Activated CD4-positive, alpha-beta memory T cell treated with anti-CD3 and anti-CD28 coated beads for 36 hours (primary cell): ENCODE measurements around the gene NTN3. TPM values are rescaled to one million over a fixed set of nuclear protein-coding genes. Genes with fewer than 3 reads are reported as not detected.

Experiments used
- CTCF ChIA-PET: fragments of 350-600 bp; sonication (Branson Sonifier 250); formaldehyde crosslinking; loops from one replicate; lab custom pipeline; 2021; ENCODE audit warnings: antibody characterized with exemption, inconsistent platforms; lab: Charles Lee
- POLR2A ChIA-PET: fragments of 350-600 bp; sonication (Branson Sonifier 250); formaldehyde crosslinking; loops from one replicate; lab custom pipeline; 2021; ENCODE audit warnings: antibody characterized with exemption; lab: Charles Lee
- DNase-seq: peaks from one replicate; pipeline ENCODE4 v3.0.0-alpha.2; 2020
- H3K27ac Mint-ChIP-seq: one replicate; pipeline ENCODE4 v1.8.0; 2021; ENCODE audit warnings: mixed read lengths
- H3K27me3 Mint-ChIP-seq: one replicate; pipeline ENCODE4 v1.8.0; 2021; ENCODE audit warnings: mixed read lengths
- H3K36me3 Mint-ChIP-seq: one replicate; pipeline ENCODE4 v1.8.0; 2021; ENCODE audit warnings: mixed read lengths
- H3K4me1 Mint-ChIP-seq: one replicate; pipeline ENCODE4 v1.8.0; 2021; ENCODE audit warnings: low read depth, mixed read lengths
- H3K4me3 Mint-ChIP-seq: one replicate; pipeline ENCODE4 v1.8.0; 2021; ENCODE audit warnings: mild to moderate bottlenecking, mixed read lengths
- H3K9me3 Mint-ChIP-seq: one replicate; pipeline ENCODE4 v1.8.0; 2021; ENCODE audit warnings: mixed read lengths
- intact Hi-C: fragments of 100-400 bp; cut with micrococcal nuclease; formaldehyde crosslinking; loops from one replicate; pipeline ENCODE4 v1.15.1; 2023
- total RNA-seq, 2 experiments: library from RNA; stranded (reverse); gene quantifications; one replicate each; pipeline ENCODE4 v1.2.3, GENCODE V29; 2021

The NTN3 gene
- total RNA-seq, 2 experiments from 2014 or later: not detected

DNA sequence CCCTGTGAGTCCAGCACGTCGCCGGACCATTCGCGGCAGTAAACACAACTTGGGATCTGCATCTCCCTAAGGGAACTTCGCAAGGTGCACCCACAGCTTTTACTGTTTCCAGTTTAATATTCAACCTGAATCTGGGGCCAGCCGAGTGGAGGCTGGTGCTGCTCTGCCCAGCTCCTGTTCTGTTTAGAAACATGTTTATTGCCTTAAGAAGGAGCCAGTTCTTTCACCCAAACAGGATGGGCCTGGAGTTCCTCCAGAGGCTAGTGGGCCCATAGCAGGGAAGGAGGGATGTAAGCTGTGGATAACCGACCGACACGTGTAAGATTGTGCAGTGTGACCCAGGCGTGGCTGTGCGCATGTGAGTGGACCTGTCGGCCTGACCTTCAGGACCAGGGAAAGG is 21.2 kb downstream of the NTN3 start:
- Mint-ChIP-seq H3K36me3 (no peaks in the 10 kb centered on the region), H3K9me3 (no peaks in the 10 kb centered on the region), H3K27ac (no peak overlapping the region), H3K4me1 (peaks cover 4% of the 10 kb centered on the region), H3K4me3 (no peak overlapping the region), H3K27me3 (no peaks in the 10 kb centered on the region)
- POLR2A ChIA-PET: no interaction called here
- CTCF ChIA-PET: interaction anchor here (1.5 kb wide), 1 partner anchor 9 kb away, joined by 6 read pairs; no protein-coding TSS in a partner anchor
- DNase-seq: no peak
- intact Hi-C loops: no loop called here

GRCh38 chr16:2493605-2494004 is 22.5 kb downstream of the NTN3 start:
- Mint-ChIP-seq H3K4me1 (no peaks in the 10 kb centered on the region), H3K36me3 (no peaks in the 10 kb centered on the region), H3K27me3 (no peaks in the 10 kb centered on the region), H3K27ac (no peak overlapping the region), H3K9me3 (no peaks in the 10 kb centered on the region), H3K4me3 (no peak overlapping the region)
- CTCF ChIA-PET: interaction anchor here (1.6 kb wide), 1 partner anchor 353 kb away, joined by 3 read pairs; no protein-coding TSS in a partner anchor
- POLR2A ChIA-PET: no interaction called here
- intact Hi-C loops: no loop called here
- no peak for DNase-seq

DNA sequence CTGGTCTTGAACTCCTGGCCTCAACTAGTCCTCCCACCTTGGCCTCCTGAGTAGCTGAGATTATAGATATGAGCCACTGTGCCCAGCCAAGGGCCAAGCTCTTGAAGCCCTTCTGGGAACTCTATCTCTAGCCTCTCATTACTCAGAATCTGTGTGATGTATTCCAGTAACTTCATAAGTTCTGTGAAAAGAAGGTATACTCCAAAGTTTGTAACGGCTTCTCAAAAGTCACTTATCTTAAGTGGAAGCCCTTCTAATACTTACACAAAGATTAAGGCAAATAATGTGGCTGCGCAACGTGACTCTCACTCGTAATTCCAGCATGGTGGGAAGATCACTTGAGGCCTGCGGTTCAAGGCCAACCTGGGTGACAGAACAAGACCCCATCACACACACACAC is 23.5 kb downstream of the NTN3 start:
- H3K4me1 Mint-ChIP-seq: no peaks in the 10 kb centered on the region
- H3K4me3 Mint-ChIP-seq: no peak overlapping the region
- DNase-seq: no peak
- H3K27ac Mint-ChIP-seq: no peak overlapping the region
- no peaks in the 10 kb centered on the region for H3K9me3 Mint-ChIP-seq
- no peaks in the 10 kb centered on the region for H3K27me3 Mint-ChIP-seq
- POLR2A ChIA-PET: no interaction called here
- no peaks in the 10 kb centered on the region for H3K36me3 Mint-ChIP-seq
- intact Hi-C loops: no loop called here
- CTCF ChIA-PET: interaction anchor here (1.6 kb wide), 1 partner anchor 354 kb away, joined by 3 read pairs; no protein-coding TSS in a partner anchor

- ChIA-PET POLR2A (no interaction called here), CTCF (interaction anchor here (1.6 kb wide), 1 partner anchor 355 kb away, joined by 3 read pairs; no protein-coding TSS in a partner anchor)
- DNase-seq: no peak
- H3K27me3 Mint-ChIP-seq: no peaks in the 10 kb centered on the region
- H3K36me3 Mint-ChIP-seq: no peaks in the 10 kb centered on the region
- no peaks in the 10 kb centered on the region for H3K9me3 Mint-ChIP-seq
- H3K4me3 Mint-ChIP-seq: no peak overlapping the region
- intact Hi-C loops: no loop called here
- no peaks in the 10 kb centered on the region for H3K4me1 Mint-ChIP-seq
- H3K27ac Mint-ChIP-seq: no peak overlapping the region
These were observed 23.9 kb downstream of the NTN3 start for GRCh38 chr16:2495041-2495440.

- no peak overlapping the region for H3K27ac Mint-ChIP-seq
- intact Hi-C loops: no loop called here
- POLR2A ChIA-PET: no interaction called here
- H3K36me3 Mint-ChIP-seq: no peaks in the 10 kb centered on the region
- no peaks in the 10 kb centered on the region for H3K27me3 Mint-ChIP-seq
- no peaks in the 10 kb centered on the region for H3K9me3 Mint-ChIP-seq
- H3K4me3 Mint-ChIP-seq: no peak overlapping the region
- CTCF ChIA-PET: no interaction called here
- H3K4me1 Mint-ChIP-seq: no peaks in the 10 kb centered on the region
- DNase-seq: no peak
These were observed 25.4 kb downstream of the NTN3 start for GRCh38 chr16:2496223-2497115.

DNA sequence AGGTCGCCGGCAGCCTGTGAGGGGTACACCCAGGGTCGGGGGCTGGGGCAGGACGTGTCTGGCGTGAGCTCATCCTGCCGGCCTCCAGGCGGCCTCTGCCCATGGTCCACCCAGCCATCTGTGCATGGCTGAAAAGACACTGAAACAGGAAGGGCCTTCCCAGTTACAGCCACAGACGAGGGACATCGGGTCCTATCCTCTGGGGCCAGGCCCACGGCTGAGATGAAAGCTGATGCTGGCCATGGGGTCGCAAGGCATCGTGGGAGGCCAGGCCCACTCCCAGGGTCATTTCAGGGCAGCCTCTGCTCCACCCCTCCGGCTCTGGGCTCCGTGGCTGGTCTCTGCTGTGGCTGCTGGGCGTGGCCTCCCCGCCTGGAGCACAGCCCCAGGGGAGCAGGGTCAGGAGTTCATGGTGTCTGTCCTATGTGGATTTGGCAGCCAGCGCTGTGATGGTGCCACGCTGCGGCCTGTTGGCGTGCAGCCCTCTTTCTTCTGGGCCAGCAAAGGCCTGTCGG is 26.1 kb downstream of the NTN3 start:
- no peaks in the 10 kb centered on the region for H3K36me3 Mint-ChIP-seq
- CTCF ChIA-PET: no interaction called here

DNA sequence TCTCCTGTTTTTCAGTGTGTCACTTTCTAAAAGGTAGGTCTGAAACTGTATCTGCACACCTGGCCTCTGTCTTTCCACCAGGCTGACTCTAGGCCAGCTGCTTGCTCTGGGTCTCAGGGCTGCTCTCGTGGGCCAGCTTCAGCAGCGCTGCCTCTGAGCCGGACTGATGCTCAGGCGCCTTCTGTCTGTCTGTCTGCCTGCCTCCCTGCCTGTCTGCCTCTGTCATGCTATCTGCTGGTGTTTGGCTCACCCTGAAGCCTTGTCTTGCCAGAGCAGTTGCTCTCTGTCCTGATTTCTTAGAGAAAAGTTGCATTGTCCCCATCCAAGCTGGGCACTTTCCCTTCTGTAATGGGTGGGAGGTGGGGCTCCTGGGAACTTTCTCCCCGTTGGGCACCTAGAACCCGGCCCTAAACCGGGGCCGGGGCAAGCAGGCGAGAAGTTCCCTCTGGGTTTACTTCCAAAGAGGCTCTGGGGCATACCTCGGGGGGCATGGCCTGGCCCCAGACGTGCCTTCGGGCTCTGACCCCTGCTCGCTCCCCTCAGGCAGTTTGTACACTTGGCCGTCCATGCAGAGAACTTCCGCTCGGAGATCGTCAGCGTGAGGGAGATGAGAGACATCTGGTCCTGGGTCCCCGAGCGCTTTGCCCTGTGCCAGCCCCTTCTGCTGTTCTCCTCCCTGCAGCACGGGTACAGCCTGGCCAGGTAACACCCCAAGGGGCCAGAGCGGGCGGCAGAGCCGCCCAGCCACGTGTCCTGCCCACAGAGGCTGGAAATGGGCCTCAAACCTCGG is 26.8 kb downstream of the NTN3 start:
- no peaks in the 10 kb centered on the region for H3K4me1 Mint-ChIP-seq
- DNase-seq: no peak
- H3K36me3 Mint-ChIP-seq: no peaks in the 10 kb centered on the region
- CTCF ChIA-PET: no interaction called here
- POLR2A ChIA-PET: interaction anchor here (0.7 kb wide), 1 partner anchor 23 kb away, joined by 3 read pairs; the partner anchor contains the start of gene TBC1D24
- H3K4me3 Mint-ChIP-seq: no peak overlapping the region
- intact Hi-C loops: no loop called here
- no peak overlapping the region for H3K27ac Mint-ChIP-seq
- no peaks in the 10 kb centered on the region for H3K27me3 Mint-ChIP-seq
- H3K9me3 Mint-ChIP-seq: no peaks in the 10 kb centered on the region

More for the DNA sequence above, 26.1 kb downstream of the NTN3 start:
- no peak overlapping the region for H3K27ac Mint-ChIP-seq
- no peaks in the 10 kb centered on the region for H3K4me1 Mint-ChIP-seq
- DNase-seq: no peak
- intact Hi-C loops: no loop called here
- no peak overlapping the region for H3K4me3 Mint-ChIP-seq
- H3K9me3 Mint-ChIP-seq: no peaks in the 10 kb centered on the region
- POLR2A ChIA-PET: no interaction called here
- H3K27me3 Mint-ChIP-seq: no peaks in the 10 kb centered on the region

GRCh38 chr16:2498531-2499253 is 27.6 kb downstream of the NTN3 start:
- Mint-ChIP-seq H3K4me3 (no peak overlapping the region), H3K4me1 (no peaks in the 10 kb centered on the region), H3K27ac (no peak overlapping the region), H3K27me3 (no peaks in the 10 kb centered on the region), H3K36me3 (no peaks in the 10 kb centered on the region), H3K9me3 (no peaks in the 10 kb centered on the region)
- DNase-seq: no peak
- intact Hi-C loops: no loop called here
- CTCF ChIA-PET: no interaction called here
- POLR2A ChIA-PET: interaction anchor here (0.7 kb wide), 1 partner anchor 24 kb away, joined by 3 read pairs; the partner anchor contains the start of gene TBC1D24

DNA sequence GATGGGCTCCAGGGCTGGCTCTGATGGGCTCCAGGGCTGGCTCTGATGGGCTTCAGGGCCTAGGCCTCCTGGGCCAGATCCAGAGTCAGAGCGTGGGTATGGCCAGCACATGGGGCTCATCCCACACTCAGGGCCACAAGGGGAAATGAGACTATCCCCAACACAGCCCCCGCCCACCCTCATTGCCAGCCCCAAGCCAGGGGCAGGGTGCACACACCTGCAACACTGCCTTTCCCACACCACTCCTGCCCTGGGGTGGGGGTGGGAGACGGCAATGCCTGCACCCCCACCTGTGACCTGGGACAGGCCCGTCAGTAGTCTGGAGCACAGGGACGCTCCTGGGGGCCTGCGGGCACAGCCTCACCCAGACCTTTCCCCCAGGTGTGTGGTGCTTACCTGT is 28.4 kb downstream of the NTN3 start:
- CTCF ChIA-PET: interaction anchor here (1.0 to 2.9 kb wide), 2 partner anchors 40 to 305 kb away, joined by 3 to 21 read pairs; partner anchors contain the start of gene TEDC2
- Mint-ChIP-seq H3K27ac (no peak overlapping the region), H3K9me3 (no peaks in the 10 kb centered on the region), H3K27me3 (no peaks in the 10 kb centered on the region), H3K36me3 (no peaks in the 10 kb centered on the region), H3K4me3 (no peak overlapping the region), H3K4me1 (no peaks in the 10 kb centered on the region)
- POLR2A ChIA-PET: no interaction called here
- intact Hi-C loops: no loop called here
- no peak for DNase-seq

DNA sequence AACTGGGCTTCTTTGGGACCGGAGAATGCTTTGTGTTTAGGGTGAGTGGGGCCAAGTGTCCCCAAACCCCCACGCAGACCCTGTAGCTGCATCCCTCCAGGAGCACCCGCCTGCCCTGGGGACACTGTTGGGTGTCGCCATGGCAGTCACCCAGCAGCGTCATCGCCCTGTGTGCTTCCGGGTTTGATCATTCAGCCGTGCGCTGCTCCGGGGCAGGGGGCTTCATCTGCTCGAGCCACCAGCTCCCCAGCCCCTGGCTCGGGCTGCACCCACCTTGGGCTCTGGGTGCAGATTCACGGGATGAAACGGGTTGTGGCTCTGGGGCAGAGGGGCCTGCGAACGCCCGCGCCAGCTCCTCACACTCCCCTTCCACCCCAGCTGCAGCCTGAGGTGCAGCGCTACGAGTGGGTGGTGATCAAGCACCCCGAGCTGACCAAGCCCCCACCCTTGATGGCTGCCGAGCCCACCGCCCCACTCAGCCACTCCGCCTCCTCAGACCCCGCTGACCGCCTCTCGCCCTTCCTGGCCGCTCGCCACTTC is 28.9 kb downstream of the NTN3 start:
- Mint-ChIP-seq H3K36me3 (no peaks in the 10 kb centered on the region), H3K9me3 (no peaks in the 10 kb centered on the region), H3K27me3 (no peaks in the 10 kb centered on the region), H3K4me1 (no peaks in the 10 kb centered on the region), H3K27ac (no peak overlapping the region), H3K4me3 (no peak overlapping the region)
- no peak for DNase-seq
- CTCF ChIA-PET: interaction anchor here (1.0 to 2.9 kb wide), 7 partner anchors 13 to 305 kb away, joined by 3 to 21 read pairs (median 5); partner anchors contain the start of genes ABCA3, CCNF and TEDC2
- intact Hi-C loops: loop anchor here (2.0 to 10.0 kb wide), 2 partner anchors 159 to 305 kb away; partner anchors contain the start of genes ABCA3 and CASKIN1
- POLR2A ChIA-PET: no interaction called here

GRCh38 chr16:2500430-2500917 is 29.4 kb downstream of the NTN3 start:
- Mint-ChIP-seq H3K27ac (no peak overlapping the region), H3K4me1 (no peaks in the 10 kb centered on the region), H3K27me3 (no peaks in the 10 kb centered on the region), H3K36me3 (no peaks in the 10 kb centered on the region), H3K9me3 (no peaks in the 10 kb centered on the region), H3K4me3 (no peak overlapping the region)
- DNase-seq: no peak
- ChIA-PET CTCF (interaction anchor here (0.8 to 2.9 kb wide), 25 partner anchors 8 to 306 kb away, joined by 3 to 21 read pairs (median 4); partner anchors contain the start of genes ABCA3, ATP6V0C, CCNF and CEMP1), POLR2A (no interaction called here)
- intact Hi-C loops: loop anchor here (2.0 to 10.0 kb wide), 2 partner anchors 160 to 306 kb away; partner anchors contain the start of genes ABCA3 and CASKIN1
